MG63 (cell line): ENCODE results near the gene SBNO1. TPM values are rescaled to one million over a fixed set of nuclear protein-coding genes. Genes with fewer than 3 reads are reported as not detected.
A peak's percentile ranks its signal among the peaks of the same experiment; 100 is the strongest.
"Not testable (repeated sequence)": the region's sequence is repeated elsewhere in the genome, so short reads cannot be mapped to it uniquely, and the experiment has no call there.

Experiments used
- DNase-seq: peaks from one replicate; pipeline ENCODE4 v3.0.0-alpha.2; 2020
- H3K27me3 ChIP-seq: fragments of 250-450 bp; sonication (Bioruptor Pico); 2 replicates; pipeline ENCODE4 v1.5.1; 2020; ENCODE audit warnings: mild to moderate bottlenecking, moderate library complexity
- H3K36me3 ChIP-seq: fragments of 250-450 bp; sonication (Bioruptor Pico); 2 replicates; pipeline ENCODE4 v1.5.1; 2020; ENCODE audit warnings: mild to moderate bottlenecking, moderate library complexity
- H3K4me3 ChIP-seq: fragments of 250-450 bp; sonication (Bioruptor Pico); 2 replicates; pipeline ENCODE4 v1.5.1; 2020; ENCODE audit warnings: mild to moderate bottlenecking, moderate library complexity
- H3K9me3 ChIP-seq: fragments of 250-450 bp; sonication (Bioruptor Pico); 2 replicates; pipeline ENCODE4 v1.5.1; 2020; ENCODE audit warnings: mild to moderate bottlenecking, moderate library complexity
- total RNA-seq: library from RNA; depleted of rRNA; stranded (reverse); fragments of >200 nt; shearing (Covaris generic); gene quantifications from 2 replicates; pipeline ENCODE4 v1.2.3, GENCODE V29; 2014; ENCODE audit warnings: low replicate concordance

The SBNO1 gene
- total RNA-seq, 1 experiment from 2014 or later, result 9.7 TPM

GRCh38 chr12:123313046-123313445 lies 51.6 kb downstream of the SBNO1 start:
- not testable (repeated sequence) for H3K27me3 ChIP-seq, DNase-seq, H3K9me3 ChIP-seq, H3K4me3 ChIP-seq
- peaks cover 76% of the 10 kb centered on the region for H3K36me3 ChIP-seq

- Histone ChIP-seq H3K36me3 (peaks cover 84% of the 10 kb centered on the region), H3K27me3 (no peaks in the 10 kb centered on the region), H3K4me3 (no peak overlapping the region), H3K9me3 (no peaks in the 10 kb centered on the region)
- no peak for DNase-seq
Measured at GRCh38 chr12:123306200-123306599, 58.4 kb downstream of the SBNO1 start.

GRCh38 chr12:123305136-123305535 lies 59.5 kb downstream of the SBNO1 start:
- no peaks in the 10 kb centered on the region for H3K9me3 ChIP-seq
- no peak for DNase-seq
- H3K4me3 ChIP-seq, result no peak overlapping the region
- H3K36me3 ChIP-seq, result peaks cover 78% of the 10 kb centered on the region
- H3K27me3 ChIP-seq, result no peaks in the 10 kb centered on the region

- no peak for DNase-seq
- Histone ChIP-seq H3K4me3 (no peak overlapping the region), H3K9me3 (no peaks in the 10 kb centered on the region), H3K36me3 (peaks cover 58% of the 10 kb centered on the region), H3K27me3 (no peaks in the 10 kb centered on the region)
Measured at GRCh38 chr12:123293178-123293760, 71.4 kb downstream of the SBNO1 start.

- no peak overlapping the region for H3K4me3 ChIP-seq
- no peak for DNase-seq
Measured at GRCh38 chr12:123289911-123290310, 74.7 kb downstream of the SBNO1 start.

GRCh38 chr12:123288751-123289346 lies 75.8 kb downstream of the SBNO1 start:
- H3K27me3 ChIP-seq, result no peaks in the 10 kb centered on the region
- no peak overlapping the region for H3K4me3 ChIP-seq
- peaks cover 29% of the 10 kb centered on the region for H3K36me3 ChIP-seq
- H3K9me3 ChIP-seq, result no peaks in the 10 kb centered on the region
- DNase-seq, result no peak

More at GRCh38 chr12:123289911-123290310, 74.7 kb downstream of the SBNO1 start:
- Histone ChIP-seq H3K27me3 (no peaks in the 10 kb centered on the region), H3K36me3 (peaks cover 37% of the 10 kb centered on the region), H3K9me3 (no peaks in the 10 kb centered on the region)

- DNase-seq, result no peak
- peaks cover 14% of the 10 kb centered on the region for H3K36me3 ChIP-seq
- no peaks in the 10 kb centered on the region for H3K9me3 ChIP-seq
- H3K4me3 ChIP-seq, result no peak overlapping the region
- H3K27me3 ChIP-seq, result no peaks in the 10 kb centered on the region
Measured at GRCh38 chr12:123286652-123287373, 77.8 kb downstream of the SBNO1 start.

GRCh38 chr12:123284669-123285068 lies 80.0 kb downstream of the SBNO1 start:
- H3K36me3 ChIP-seq, result peaks cover 5% of the 10 kb centered on the region

GRCh38 chr12:123283461-123283860 lies 81.2 kb downstream of the SBNO1 start:
- DNase-seq, result no peak
- Histone ChIP-seq H3K9me3 (no peaks in the 10 kb centered on the region), H3K36me3 (no peaks in the 10 kb centered on the region; the same call in 1 of the 2 replicates), H3K4me3 (no peak overlapping the region), H3K27me3 (no peaks in the 10 kb centered on the region)

More at GRCh38 chr12:123284669-123285068, 80.0 kb downstream of the SBNO1 start:
- no peak for DNase-seq
- Histone ChIP-seq H3K27me3 (no peaks in the 10 kb centered on the region), H3K4me3 (no peak overlapping the region), H3K9me3 (no peaks in the 10 kb centered on the region)

GRCh38 chr12:123282111-123282510 lies 82.5 kb downstream of the SBNO1 start:
- no peak overlapping the region for H3K4me3 ChIP-seq
- no peaks in the 10 kb centered on the region for H3K27me3 ChIP-seq
- H3K9me3 ChIP-seq, result no peaks in the 10 kb centered on the region
- no peak for DNase-seq
- no peaks in the 10 kb centered on the region for H3K36me3 ChIP-seq

GRCh38 chr12:123280971-123281370 lies 83.7 kb downstream of the SBNO1 start:
- no peak for DNase-seq
- Histone ChIP-seq H3K9me3 (no peaks in the 10 kb centered on the region), H3K36me3 (no peaks in the 10 kb centered on the region), H3K27me3 (no peaks in the 10 kb centered on the region), H3K4me3 (no peak overlapping the region)

- H3K27me3 ChIP-seq, result no peaks in the 10 kb centered on the region
- H3K4me3 ChIP-seq, result no peak overlapping the region
- no peaks in the 10 kb centered on the region for H3K9me3 ChIP-seq
- H3K36me3 ChIP-seq, result no peaks in the 10 kb centered on the region
- no peak for DNase-seq
Measured at GRCh38 chr12:123278101-123278627, 86.5 kb downstream of the SBNO1 start.

- DNase-seq, result no peak
- H3K27me3 ChIP-seq, result no peaks in the 10 kb centered on the region
- H3K36me3 ChIP-seq, result peaks cover 2% of the 10 kb centered on the region; the same call in 1 of the 2 replicates
- H3K4me3 ChIP-seq, result no peak overlapping the region
- H3K9me3 ChIP-seq, result no peaks in the 10 kb centered on the region
Measured at GRCh38 chr12:123273166-123273565, 91.5 kb downstream of the SBNO1 start.

GRCh38 chr12:123271001-123271668 lies 93.5 kb downstream of the SBNO1 start:
- H3K4me3 ChIP-seq, result peak overlapping the region; percentile 73
- peaks cover 2% of the 10 kb centered on the region; the same call in 1 of the 2 replicates for H3K36me3 ChIP-seq
- DNase-seq, result peak; percentile 75

GRCh38 chr12:123270214-123271000 lies 94.2 kb downstream of the SBNO1 start:
- H3K4me3 ChIP-seq, result peak overlapping the region; percentile 73
- peak; percentile 40 for DNase-seq
- H3K9me3 ChIP-seq, result no peaks in the 10 kb centered on the region

More at GRCh38 chr12:123271001-123271668, 93.5 kb downstream of the SBNO1 start:
- Histone ChIP-seq H3K9me3 (no peaks in the 10 kb centered on the region), H3K27me3 (no peaks in the 10 kb centered on the region)

GRCh38 chr12:123269896-123270213 lies 94.8 kb downstream of the SBNO1 start:
- no peaks in the 10 kb centered on the region for H3K9me3 ChIP-seq
- no peaks in the 10 kb centered on the region for H3K27me3 ChIP-seq
- no peak for DNase-seq
- H3K36me3 ChIP-seq, result peaks cover 5% of the 10 kb centered on the region; the same call in 1 of the 2 replicates
- peak overlapping the region; percentile 73 for H3K4me3 ChIP-seq

More at GRCh38 chr12:123270214-123271000, 94.2 kb downstream of the SBNO1 start:
- Histone ChIP-seq H3K27me3 (no peaks in the 10 kb centered on the region), H3K36me3 (peaks cover 2% of the 10 kb centered on the region; the same call in 1 of the 2 replicates)
